Tibial nerve (tissue), 4 donors: ENCODE data around the gene HEBP1. TPM values are rescaled to one million over a fixed set of nuclear protein-coding genes. Genes with fewer than 3 reads are reported as not detected.

Experiments
- DNase-seq, 2 donors: peaks; one replicate each; pipeline ENCODE4 v3.0.0-alpha.2; 2019; ENCODE audit warnings: low spot score in 2 of 2
- H3K27ac ChIP-seq, 4 donors: fragments of 200-600 bp; sonication (generic) in 3 of 4; one replicate each; pipeline ENCODE4 v1.5.1; 2017 to 2019; ENCODE audit warnings: mild to moderate bottlenecking in 1 of 4
- H3K27me3 ChIP-seq, 2 donors: fragments of 200-600 bp; sonication (generic) in 1 of 2; one replicate each; pipeline versions ENCODE4 v1.5.1 to v1.6.0; 2017 to 2019
- H3K36me3 ChIP-seq, 3 donors: fragments of 200-600 bp; sonication (generic); one replicate each; pipeline ENCODE4 v1.5.1; 2018 to 2019
- H3K4me1 ChIP-seq, 4 donors: fragments of 200-600 bp; sonication (generic) in 3 of 4; one replicate each; pipeline ENCODE4 v1.5.1; 2017 to 2019
- H3K4me3 ChIP-seq, 4 donors: fragments of 200-600 bp; sonication (generic) in 3 of 4; one replicate each; pipeline ENCODE4 v1.5.1; 2017 to 2019; ENCODE audit warnings: mild to moderate bottlenecking in 1 of 4, moderate library complexity in 1 of 4
- H3K9me3 ChIP-seq, 4 donors: fragments of 200-600 bp; sonication (generic) in 3 of 4; one replicate each; pipeline ENCODE4 v1.5.1; 2017 to 2019
- EP300 ChIP-seq, 2 donors: sonication (generic); formaldehyde crosslinking; IDR thresholded peaks; one replicate each; pipeline ENCODE4 v1.6.1; 2017; ENCODE audit warnings: antibody characterized with exemption in 2 of 2, mild to moderate bottlenecking in 1 of 2
- POLR2A ChIP-seq, 2 donors: fragments of 450-650 bp; IDR thresholded peaks; one replicate each; pipeline ENCODE4 v1.6.1; 2017; ENCODE audit warnings: antibody characterized with exemption in 2 of 2, mild to moderate bottlenecking in 2 of 2, moderate library complexity in 2 of 2
- WGBS, 2 donors: methylation state at CpG; one replicate each; pipeline ENCODE4 v1.1.5; 2018; 5-methylcytosine and 5-hydroxymethylcytosine counted together
- total RNA-seq, 4 donors: library from RNA; depleted of rRNA; stranded (reverse); fragments of >200 nt; gene quantifications; one replicate each; pipeline ENCODE4 v1.1.0, GENCODE V29; 2016
- TF ChIP-seq, protein P1 (sequence below), 5 experiments: fragments of 200-600 bp in 3 of 5; fragments of 450-650 bp in 2 of 5; sonication (generic) in 3 of 5; IDR thresholded peaks; one replicate each; pipeline ENCODE4 v1.5.1; 2016 to 2019; ENCODE audit warnings: antibody characterized with exemption in 5 of 5, mild to moderate bottlenecking in 3 of 5, moderate library complexity in 2 of 5

Gene HEBP1
- total RNA-seq, 4 donors from 2014 or later = 42.7 to 61.0 (median 51.7) TPM

DNA sequence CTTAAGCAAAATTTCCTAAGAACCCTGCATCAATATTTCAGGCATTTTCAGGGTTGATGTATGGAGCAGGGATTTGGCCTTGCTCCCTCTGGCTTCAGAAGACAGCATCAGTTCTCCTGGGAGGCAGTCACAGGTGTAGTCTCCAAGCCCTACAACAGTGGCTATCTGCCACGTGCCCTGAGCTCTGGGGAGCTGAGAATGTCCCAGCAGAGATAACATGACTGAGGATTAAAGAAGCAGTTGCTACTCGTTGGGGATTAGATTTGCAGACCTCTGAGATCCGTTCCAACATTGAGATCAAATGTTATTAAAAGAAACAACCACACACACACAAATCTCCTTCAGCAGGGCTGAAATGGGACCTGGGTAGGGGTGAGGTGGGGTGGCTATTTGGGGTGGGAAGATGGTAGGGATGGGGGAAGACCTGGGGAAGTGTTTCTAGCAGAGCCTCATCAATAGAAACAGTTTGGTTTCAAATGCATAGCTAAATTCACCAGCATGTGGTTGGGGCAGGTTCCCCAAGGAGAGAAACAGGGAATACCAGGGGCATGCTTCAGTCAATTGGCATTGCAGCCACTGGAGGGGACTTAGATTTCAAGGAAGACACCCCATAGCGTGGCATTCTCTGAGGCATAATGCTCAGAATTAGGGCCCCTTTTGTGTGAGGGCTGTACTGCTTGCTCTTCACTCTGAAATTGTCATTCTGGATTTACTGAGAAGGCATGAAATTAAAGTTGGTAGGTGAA, 28.9 kb upstream of the HEBP1 start:
- Histone ChIP-seq H3K36me3 (no peaks in the 10 kb centered on the region), H3K9me3 (no peaks in the 10 kb centered on the region), H3K4me1 (peaks cover 0 to 21% (median 0%) of the 10 kb centered on the region in 4 donors), H3K27ac (no peak overlapping the region), H3K4me3 (no peak overlapping the region), H3K27me3 (no peaks in the 10 kb centered on the region)
- TF ChIP-seq EP300 (IDR thresholded peaks at IDR 0.05) (no peak), POLR2A (IDR thresholded peaks at IDR 0.05) (no peak)
- TF ChIP-seq, protein P1, sequence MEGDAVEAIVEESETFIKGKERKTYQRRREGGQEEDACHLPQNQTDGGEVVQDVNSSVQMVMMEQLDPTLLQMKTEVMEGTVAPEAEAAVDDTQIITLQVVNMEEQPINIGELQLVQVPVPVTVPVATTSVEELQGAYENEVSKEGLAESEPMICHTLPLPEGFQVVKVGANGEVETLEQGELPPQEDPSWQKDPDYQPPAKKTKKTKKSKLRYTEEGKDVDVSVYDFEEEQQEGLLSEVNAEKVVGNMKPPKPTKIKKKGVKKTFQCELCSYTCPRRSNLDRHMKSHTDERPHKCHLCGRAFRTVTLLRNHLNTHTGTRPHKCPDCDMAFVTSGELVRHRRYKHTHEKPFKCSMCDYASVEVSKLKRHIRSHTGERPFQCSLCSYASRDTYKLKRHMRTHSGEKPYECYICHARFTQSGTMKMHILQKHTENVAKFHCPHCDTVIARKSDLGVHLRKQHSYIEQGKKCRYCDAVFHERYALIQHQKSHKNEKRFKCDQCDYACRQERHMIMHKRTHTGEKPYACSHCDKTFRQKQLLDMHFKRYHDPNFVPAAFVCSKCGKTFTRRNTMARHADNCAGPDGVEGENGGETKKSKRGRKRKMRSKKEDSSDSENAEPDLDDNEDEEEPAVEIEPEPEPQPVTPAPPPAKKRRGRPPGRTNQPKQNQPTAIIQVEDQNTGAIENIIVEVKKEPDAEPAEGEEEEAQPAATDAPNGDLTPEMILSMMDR (IDR thresholded peaks at IDR 0.05) = no peak
- DNase-seq = no peak
- 71 to 81% methylated on average over 4 of the region's 4 CpGs for WGBS, 2 donors

DNA sequence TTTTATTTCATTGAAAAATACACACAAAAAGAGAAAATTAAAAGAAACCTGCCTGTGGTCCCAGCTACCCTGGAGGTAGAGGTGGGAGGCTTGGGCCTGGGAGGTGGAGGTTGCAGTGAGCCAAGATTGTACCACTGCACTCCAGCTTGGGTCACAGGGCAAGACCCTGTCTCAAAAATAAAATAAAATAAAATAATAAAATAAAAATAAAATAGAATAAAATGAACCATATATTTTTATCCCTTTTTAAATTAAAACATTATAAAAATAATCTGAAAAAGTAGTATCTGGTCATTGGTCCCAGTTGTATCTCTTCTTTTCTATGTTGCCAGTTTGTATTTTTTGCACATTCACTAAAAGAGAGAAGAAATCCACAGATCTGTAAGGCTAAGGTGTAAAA, 27.4 kb upstream of the HEBP1 start:
- TF ChIP-seq EP300 (IDR thresholded peaks at IDR 0.05) (no peak), POLR2A (IDR thresholded peaks at IDR 0.05) (no peak)
- TF ChIP-seq, protein P1 (IDR thresholded peaks at IDR 0.05) = no peak
- no peaks in the 10 kb centered on the region for H3K27me3 ChIP-seq
- H3K36me3 ChIP-seq = no peaks in the 10 kb centered on the region
- H3K4me1 ChIP-seq = peaks cover 0 to 16% (median 0%) of the 10 kb centered on the region in 4 donors
- no peak for DNase-seq
- no peaks in the 10 kb centered on the region for H3K9me3 ChIP-seq
- H3K27ac ChIP-seq = no peak overlapping the region
- no peak overlapping the region for H3K4me3 ChIP-seq

DNA sequence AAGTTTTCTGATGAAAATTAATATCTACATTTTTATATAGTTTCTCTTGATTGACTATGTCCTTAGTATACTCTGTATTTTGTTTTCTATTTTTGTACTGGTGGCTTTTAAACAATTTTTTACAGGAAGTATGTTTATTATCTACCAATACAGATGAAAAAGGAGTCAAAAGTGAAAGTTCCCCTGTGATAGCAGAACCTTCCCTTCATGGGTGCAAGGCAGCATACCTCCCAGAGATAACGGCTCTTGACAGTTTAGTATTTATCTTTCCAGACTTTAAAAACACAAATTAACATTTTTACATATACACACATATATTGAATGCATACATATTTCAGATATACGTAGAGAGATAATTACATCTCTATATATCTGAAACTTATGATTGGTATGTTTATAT, 27.0 kb upstream of the HEBP1 start:
- H3K27me3 ChIP-seq = no peaks in the 10 kb centered on the region
- TF ChIP-seq EP300 (IDR thresholded peaks at IDR 0.05) (no peak), POLR2A (IDR thresholded peaks at IDR 0.05) (no peak)
- TF ChIP-seq, protein P1 (IDR thresholded peaks at IDR 0.05) = no peak

DNA sequence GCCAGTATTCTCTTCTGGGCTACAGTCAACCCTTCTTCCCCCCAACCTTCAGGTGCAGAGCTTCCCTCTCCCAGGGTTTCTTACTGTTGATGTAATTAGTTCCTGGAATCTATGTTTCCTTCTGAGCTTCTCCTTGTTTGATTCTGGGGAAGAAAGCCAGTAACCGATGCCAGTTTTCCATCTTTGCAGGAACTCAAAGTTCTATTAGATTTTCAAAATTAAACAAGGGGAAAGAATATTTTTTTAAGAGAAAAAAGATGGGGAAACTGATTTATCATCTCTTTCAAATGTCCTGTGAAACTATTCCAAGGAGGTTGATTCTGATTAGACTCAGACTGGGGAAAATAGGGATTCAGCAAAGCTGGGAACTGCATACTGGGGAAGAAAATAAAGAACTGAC, 26.2 kb upstream of the HEBP1 start:
- 49 to 54% methylated on average over 1 of the region's 1 CpG for WGBS, 2 donors
- Histone ChIP-seq H3K4me1 (peaks cover 0 to 16% (median 0%) of the 10 kb centered on the region in 4 donors), H3K27ac (peak overlapping the region in 1 of 4 donors; percentile 54)

More for the DNA sequence above, 27.0 kb upstream of the HEBP1 start:
- no peak for DNase-seq
- Histone ChIP-seq H3K36me3 (no peaks in the 10 kb centered on the region), H3K4me1 (peaks cover 0 to 16% (median 0%) of the 10 kb centered on the region in 4 donors), H3K9me3 (no peaks in the 10 kb centered on the region), H3K4me3 (no peak overlapping the region), H3K27ac (peak overlapping the region in 1 of 4 donors; percentile 54)
- WGBS, 2 donors = 75 to 79% methylated on average over 2 of the region's 2 CpGs

DNA sequence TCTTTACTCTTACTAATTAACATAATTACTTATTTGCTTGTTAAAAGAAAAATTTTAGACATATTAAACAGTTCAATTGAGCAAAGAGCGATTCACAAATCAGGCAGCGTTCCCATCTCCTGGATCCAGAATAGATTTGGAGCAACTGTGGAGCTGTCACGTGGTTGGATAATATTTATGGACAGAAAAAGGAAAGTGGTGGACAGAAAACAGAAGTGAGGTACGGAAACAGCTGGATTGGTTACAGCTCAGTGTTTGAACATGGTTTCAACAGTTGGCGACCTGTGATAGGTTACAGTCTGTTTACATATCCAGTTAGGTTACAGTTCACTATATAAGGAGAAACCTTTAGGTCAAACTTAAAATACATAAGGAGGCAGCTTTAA, 24.5 kb upstream of the HEBP1 start:
- Histone ChIP-seq H3K27ac (no peak overlapping the region), H3K27me3 (no peaks in the 10 kb centered on the region), H3K36me3 (no peaks in the 10 kb centered on the region), H3K4me3 (no peak overlapping the region), H3K4me1 (peaks cover 0 to 16% (median 0%) of the 10 kb centered on the region in 4 donors), H3K9me3 (no peaks in the 10 kb centered on the region)
- 66 to 78% methylated on average over 5 of the region's 5 CpGs for WGBS, 2 donors
- TF ChIP-seq POLR2A (IDR thresholded peaks at IDR 0.05) (no peak), EP300 (IDR thresholded peaks at IDR 0.05) (no peak)
- TF ChIP-seq, protein P1 (IDR thresholded peaks at IDR 0.05) = no peak
- DNase-seq = no peak

More for the DNA sequence above, 26.2 kb upstream of the HEBP1 start:
- Histone ChIP-seq H3K36me3 (no peaks in the 10 kb centered on the region), H3K9me3 (no peaks in the 10 kb centered on the region), H3K4me3 (no peak overlapping the region), H3K27me3 (no peaks in the 10 kb centered on the region)
- TF ChIP-seq EP300 (IDR thresholded peaks at IDR 0.05) (peak in 1 of 2 donors; percentile 3), POLR2A (IDR thresholded peaks at IDR 0.05) (no peak)
- DNase-seq = peak in 1 of 2 donors; percentile 44
